ENCODE results near the gene ANKRD63. TPM values are rescaled to one million over a fixed set of nuclear protein-coding genes. Genes with fewer than 3 reads are reported as not detected.
A peak's percentile ranks its signal among the peaks of the same experiment; 100 is the strongest.

The ANKRD63 gene
- total and polyA plus RNA-seq, 9 of the 15 experiments (the other 6 are each of a cell fraction or from before 2014, with no cell fraction given), result 1.3 to 2.0 (median 1.8) TPM; not detected in 6

DNA sequence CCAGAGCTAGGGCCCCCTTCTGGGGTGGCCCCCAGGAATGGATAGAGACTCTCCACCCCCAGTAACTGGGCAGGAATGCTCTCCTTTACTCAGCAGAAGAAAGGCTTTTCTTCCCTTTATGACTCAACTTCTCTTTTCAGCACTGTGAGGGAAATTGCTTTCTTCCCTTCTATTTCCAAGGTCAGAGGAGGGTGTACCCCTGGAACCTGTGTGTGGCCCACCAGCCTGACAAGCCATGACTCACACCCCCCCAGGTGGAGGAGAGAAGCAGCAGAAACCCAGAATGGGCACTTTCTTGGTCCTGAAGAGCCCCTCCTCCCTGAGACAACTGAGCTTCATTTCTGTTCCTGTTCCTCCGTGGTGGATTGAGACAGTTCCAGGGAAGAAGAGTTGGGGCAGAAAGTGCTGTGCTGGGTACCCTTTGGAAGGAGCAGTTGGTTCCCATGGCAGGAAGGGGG, 2.7 kb upstream of the ANKRD63 start:
- Histone ChIP-seq H3K79me2 (ENCODE audit: control insufficient read depth, insufficient read depth, low read length) (no peaks in the 10 kb centered on the region), H3K4me3 (no peak overlapping the region), H3K4me2 (ENCODE audit: insufficient read depth, low read length) (no peak overlapping the region), H3K9me3 (replicated peaks; ENCODE audit: control insufficient read depth, insufficient read depth, low read depth, low read length) (no peaks in the 10 kb centered on the region), H3K9me1 (ENCODE audit: control insufficient read depth, insufficient read depth, low read length) (no peaks in the 10 kb centered on the region), H3K27ac (ENCODE audit: extremely low read depth, low read depth, low read length) (no peak overlapping the region), H2AFZ (ENCODE audit: low read depth, low read length) (no peak overlapping the region), H3K36me3 (ENCODE audit: control insufficient read depth, insufficient read depth, low read length) (no peaks in the 10 kb centered on the region), H4K20me1 (replicated peaks; ENCODE audit: control insufficient read depth, insufficient read depth, low read length) (no peaks in the 10 kb centered on the region), H3K27me3 (ENCODE audit: control insufficient read depth in 2 of 2, insufficient read depth in 2 of 2, low read length in 2 of 2) (no peaks in the 10 kb centered on the region), H3K4me1 (replicated peaks in 1 of 2; ENCODE audit: control insufficient read depth in 2 of 2, insufficient read depth in 2 of 2, low read length in 2 of 2) (peaks cover 0 to 38% of the 10 kb centered on the region in 2 experiments; a peak in 3 of 5 replicates), H3K9ac (ENCODE audit: insufficient read depth in 1 of 2, low read depth in 2 of 2, low read length in 2 of 2) (peak overlapping the region in 1 of 2 experiments; percentile 5; a peak in 1 of 4 replicates)
- WGBS (ENCODE audit: insufficient coverage, low coverage, missing lambda C conversion rate), result 0% methylated on average over 1 of the region's 1 CpG
- POLR2A ChIA-PET, result interaction anchor here (0.6 to 1.6 kb wide), 6 partner anchors 12 to 360 kb away, joined by 3 to 4 read pairs (median 3); no protein-coding TSS in a partner anchor
- CTCF ChIA-PET (ENCODE audit: low intra/inter-chr PET ratio), result no interaction called here
- DNase-seq (ENCODE audit: extremely low read depth in 1 of 4, low spot score in 3 of 4) (no peak), FAIRE-seq (no peak), ATAC-seq (no peak)
- no TSS peak for BruUV-seq (replicated peaks)
- in situ Hi-C loops (cut with MboI), result no loop called here
- intact Hi-C loops (cut with micrococcal nuclease), result no loop called here
- TF ChIP-seq MCM3 (IDR thresholded peaks at IDR 0.05) (no peak), POLR3G (IDR thresholded peaks at IDR 0.05; ENCODE audit: extremely low read depth, insufficient read length, insufficient replicate concordance) (no peak), ZNF143 (CRISPR knock-in tag; IDR thresholded peaks at IDR 0.05) (no peak), SMARCC2 (IDR thresholded peaks at IDR 0.05; ENCODE audit: low read depth) (no peak), ZNF232 (CRISPR knock-in tag; IDR thresholded peaks at IDR 0.05) (no peak), CXXC5 (CRISPR knock-in tag; IDR thresholded peaks at IDR 0.05) (no peak), CHD2 (IDR thresholded peaks at IDR 0.05; ENCODE audit: low read depth, low read length) (no peak), ZNF41 (CRISPR knock-in tag; conservative IDR thresholded peaks at IDR 0.05) (no peak), ELF4 (CRISPR knock-in tag; IDR thresholded peaks at IDR 0.05) (no peak), ZNF174 (CRISPR knock-in tag; IDR thresholded peaks at IDR 0.05) (no peak), ZNF197 (CRISPR knock-in tag; IDR thresholded peaks at IDR 0.05; ENCODE audit: low read depth) (no peak), CEBPB (tag; IDR thresholded peaks at IDR 0.05) (no peak), POLR2AphosphoS2 (IDR thresholded peaks at IDR 0.05; ENCODE audit: low read length) (no peak), ZNF830 (CRISPR knock-in tag; IDR thresholded peaks at IDR 0.05) (no peak)
- TF ChIP-seq, protein P1, sequence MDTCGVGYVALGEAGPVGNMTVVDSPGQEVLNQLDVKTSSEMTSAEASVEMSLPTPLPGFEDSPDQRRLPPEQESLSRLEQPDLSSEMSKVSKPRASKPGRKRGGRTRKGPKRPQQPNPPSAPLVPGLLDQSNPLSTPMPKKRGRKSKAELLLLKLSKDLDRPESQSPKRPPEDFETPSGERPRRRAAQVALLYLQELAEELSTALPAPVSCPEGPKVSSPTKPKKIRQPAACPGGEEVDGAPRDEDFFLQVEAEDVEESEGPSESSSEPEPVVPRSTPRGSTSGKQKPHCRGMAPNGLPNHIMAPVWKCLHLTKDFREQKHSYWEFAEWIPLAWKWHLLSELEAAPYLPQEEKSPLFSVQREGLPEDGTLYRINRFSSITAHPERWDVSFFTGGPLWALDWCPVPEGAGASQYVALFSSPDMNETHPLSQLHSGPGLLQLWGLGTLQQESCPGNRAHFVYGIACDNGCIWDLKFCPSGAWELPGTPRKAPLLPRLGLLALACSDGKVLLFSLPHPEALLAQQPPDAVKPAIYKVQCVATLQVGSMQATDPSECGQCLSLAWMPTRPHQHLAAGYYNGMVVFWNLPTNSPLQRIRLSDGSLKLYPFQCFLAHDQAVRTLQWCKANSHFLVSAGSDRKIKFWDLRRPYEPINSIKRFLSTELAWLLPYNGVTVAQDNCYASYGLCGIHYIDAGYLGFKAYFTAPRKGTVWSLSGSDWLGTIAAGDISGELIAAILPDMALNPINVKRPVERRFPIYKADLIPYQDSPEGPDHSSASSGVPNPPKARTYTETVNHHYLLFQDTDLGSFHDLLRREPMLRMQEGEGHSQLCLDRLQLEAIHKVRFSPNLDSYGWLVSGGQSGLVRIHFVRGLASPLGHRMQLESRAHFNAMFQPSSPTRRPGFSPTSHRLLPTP (IDR thresholded peaks at IDR 0.05; ENCODE audit: borderline replicate concordance, extremely low read depth, insufficient read length), result no peak
- TF ChIP-seq, protein P2, sequence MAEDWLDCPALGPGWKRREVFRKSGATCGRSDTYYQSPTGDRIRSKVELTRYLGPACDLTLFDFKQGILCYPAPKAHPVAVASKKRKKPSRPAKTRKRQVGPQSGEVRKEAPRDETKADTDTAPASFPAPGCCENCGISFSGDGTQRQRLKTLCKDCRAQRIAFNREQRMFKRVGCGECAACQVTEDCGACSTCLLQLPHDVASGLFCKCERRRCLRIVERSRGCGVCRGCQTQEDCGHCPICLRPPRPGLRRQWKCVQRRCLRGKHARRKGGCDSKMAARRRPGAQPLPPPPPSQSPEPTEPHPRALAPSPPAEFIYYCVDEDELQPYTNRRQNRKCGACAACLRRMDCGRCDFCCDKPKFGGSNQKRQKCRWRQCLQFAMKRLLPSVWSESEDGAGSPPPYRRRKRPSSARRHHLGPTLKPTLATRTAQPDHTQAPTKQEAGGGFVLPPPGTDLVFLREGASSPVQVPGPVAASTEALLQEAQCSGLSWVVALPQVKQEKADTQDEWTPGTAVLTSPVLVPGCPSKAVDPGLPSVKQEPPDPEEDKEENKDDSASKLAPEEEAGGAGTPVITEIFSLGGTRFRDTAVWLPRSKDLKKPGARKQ (CRISPR knock-in tag; IDR thresholded peaks at IDR 0.05), result no peak
- TF ChIP-seq, protein P3, sequence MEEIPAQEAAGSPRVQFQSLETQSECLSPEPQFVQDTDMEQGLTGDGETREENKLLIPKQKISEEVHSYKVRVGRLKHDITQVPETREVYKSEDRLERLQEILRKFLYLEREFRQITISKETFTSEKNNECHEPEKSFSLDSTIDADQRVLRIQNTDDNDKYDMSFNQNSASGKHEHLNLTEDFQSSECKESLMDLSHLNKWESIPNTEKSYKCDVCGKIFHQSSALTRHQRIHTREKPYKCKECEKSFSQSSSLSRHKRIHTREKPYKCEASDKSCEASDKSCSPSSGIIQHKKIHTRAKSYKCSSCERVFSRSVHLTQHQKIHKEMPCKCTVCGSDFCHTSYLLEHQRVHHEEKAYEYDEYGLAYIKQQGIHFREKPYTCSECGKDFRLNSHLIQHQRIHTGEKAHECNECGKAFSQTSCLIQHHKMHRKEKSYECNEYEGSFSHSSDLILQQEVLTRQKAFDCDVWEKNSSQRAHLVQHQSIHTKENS (CRISPR knock-in tag; IDR thresholded peaks at IDR 0.05), result no peak

Measured in K562 (cell line).